ENCODE measurements around the gene PTPN14. TPM values are rescaled to one million over a fixed set of nuclear protein-coding genes. Genes with fewer than 3 reads are reported as not detected.

Gene PTPN14
- total RNA-seq, 3 donors from 2014 or later: 5.8 to 49.0 (median 8.3) TPM

GRCh38 chr1:214461305-214461704 is 90.1 kb downstream of the PTPN14 start:
- Histone ChIP-seq H3K9me3 (no peaks in the 10 kb centered on the region), H3K36me3 (ENCODE audit: low read depth) (no peaks in the 10 kb centered on the region), H3K4me1 (ENCODE audit: low read depth) (no peaks in the 10 kb centered on the region), H3K4me3 (no peak overlapping the region)
- intact Hi-C loops (cut with DNase I, micrococcal nuclease): no loop called here
- ATAC-seq (no peak), DNase-seq (no peak)
- no peak for TF ChIP-seq CTCF (IDR thresholded peaks at IDR 0.05)

GRCh38 chr1:214460304-214460916 is 91.0 kb downstream of the PTPN14 start:
- intact Hi-C loops (cut with DNase I, micrococcal nuclease): no loop called here
- Histone ChIP-seq H3K4me3 (no peak overlapping the region), H3K9me3 (no peaks in the 10 kb centered on the region), H3K4me1 (ENCODE audit: low read depth) (no peaks in the 10 kb centered on the region), H3K36me3 (ENCODE audit: low read depth) (no peaks in the 10 kb centered on the region)
- no peak for DNase-seq
- no peak for TF ChIP-seq CTCF (IDR thresholded peaks at IDR 0.05)
- ATAC-seq: no peak

DNA sequence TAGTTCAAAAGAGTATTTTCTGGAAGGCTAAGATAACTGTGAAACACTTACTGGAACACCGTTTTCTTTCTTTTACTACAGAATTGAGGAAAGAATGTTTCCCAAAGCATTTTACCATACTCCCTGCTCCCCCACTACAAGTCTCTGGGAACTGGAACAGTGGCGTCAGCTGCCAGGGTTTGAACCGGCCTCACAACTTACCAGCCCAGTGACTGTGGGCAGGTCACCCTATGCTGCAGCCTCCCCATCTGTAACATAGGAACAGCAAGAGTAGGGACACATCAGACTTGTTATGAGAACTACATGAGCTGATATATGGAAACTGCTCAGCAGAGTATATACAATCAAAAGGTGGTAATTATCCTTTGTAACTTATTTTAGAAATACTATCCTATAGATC is 91.5 kb downstream of the PTPN14 start:
- no peak for TF ChIP-seq CTCF (IDR thresholded peaks at IDR 0.05)
- no peaks in the 10 kb centered on the region for H3K36me3 ChIP-seq (ENCODE audit: low read depth)
- H3K4me1 ChIP-seq (ENCODE audit: low read depth): no peaks in the 10 kb centered on the region
- no peak overlapping the region for H3K4me3 ChIP-seq
- ATAC-seq: no peak
- DNase-seq: no peak
- H3K9me3 ChIP-seq: no peaks in the 10 kb centered on the region
- intact Hi-C loops (cut with DNase I, micrococcal nuclease): no loop called here

DNA sequence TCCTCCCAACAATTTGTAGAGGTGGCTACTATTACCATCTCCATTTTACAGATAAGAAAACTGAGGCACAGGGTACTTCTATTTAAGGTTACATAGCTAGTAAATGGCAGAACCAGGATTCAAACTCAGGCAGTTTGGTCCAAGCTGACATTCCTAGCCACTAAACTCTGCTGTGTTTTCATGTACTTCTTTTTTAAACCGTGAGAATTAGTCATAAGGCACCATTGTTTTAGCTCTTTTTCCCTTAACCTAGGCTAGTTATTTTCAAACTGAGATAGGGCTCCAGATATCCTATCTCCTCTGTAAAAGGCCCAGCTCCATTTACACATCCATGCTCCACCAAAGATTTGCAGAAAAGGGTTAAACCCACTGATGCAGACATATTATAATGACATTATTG is 92.9 kb downstream of the PTPN14 start:
- H3K4me3 ChIP-seq: no peak overlapping the region
- ATAC-seq (no peak), DNase-seq (no peak)
- intact Hi-C loops (cut with DNase I, micrococcal nuclease): no loop called here
- no peaks in the 10 kb centered on the region for H3K4me1 ChIP-seq (ENCODE audit: low read depth)
- TF ChIP-seq CTCF (IDR thresholded peaks at IDR 0.05): no peak
- no peaks in the 10 kb centered on the region for H3K9me3 ChIP-seq
- no peaks in the 10 kb centered on the region for H3K36me3 ChIP-seq (ENCODE audit: low read depth)

DNA sequence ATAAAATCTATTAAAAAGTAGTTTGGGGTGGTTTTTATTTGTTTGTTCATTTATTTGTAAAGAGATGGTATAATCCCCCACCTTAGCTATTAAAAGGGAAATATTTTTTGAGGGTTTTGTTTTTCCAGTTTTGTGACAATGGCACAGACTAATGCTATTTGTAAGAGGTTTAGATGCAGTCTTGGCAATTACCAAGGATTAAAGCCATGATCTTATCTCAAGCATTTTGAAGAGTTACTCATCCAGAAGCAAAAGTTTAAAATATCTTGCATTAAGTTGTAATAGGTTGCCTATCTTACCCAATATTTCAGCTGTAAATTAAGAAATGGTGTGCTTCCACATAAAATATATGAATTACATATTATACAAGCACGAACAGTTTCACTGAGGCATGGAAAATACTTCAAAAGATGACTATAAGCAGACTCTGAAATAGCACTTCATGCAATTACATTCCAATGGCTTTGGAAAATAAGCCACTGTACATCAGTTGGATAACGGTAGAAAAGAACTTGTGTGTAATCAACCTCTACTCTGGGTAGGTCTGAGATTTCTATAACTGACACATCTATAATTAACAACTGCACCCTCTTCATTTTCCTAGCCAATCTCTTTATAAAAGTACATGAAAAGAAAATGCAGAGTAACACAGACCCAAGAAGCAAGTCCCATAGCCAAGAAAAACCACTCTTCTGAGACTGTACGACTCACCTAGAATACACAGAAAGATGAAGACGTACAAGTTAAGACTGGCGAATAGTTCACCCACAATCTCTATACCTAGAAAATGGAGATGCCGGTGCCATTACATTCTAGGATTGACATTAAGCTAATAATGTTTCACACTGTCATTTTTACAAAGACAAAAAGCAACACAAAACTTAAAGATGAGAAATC is 95.2 kb downstream of the PTPN14 start:
- no peak for TF ChIP-seq CTCF (IDR thresholded peaks at IDR 0.05)
- H3K4me1 ChIP-seq (ENCODE audit: low read depth): no peaks in the 10 kb centered on the region
- no peak for DNase-seq
- intact Hi-C loops (cut with DNase I, micrococcal nuclease): no loop called here
- no peak for ATAC-seq
- H3K9me3 ChIP-seq: no peaks in the 10 kb centered on the region
- no peak overlapping the region for H3K4me3 ChIP-seq
- H3K36me3 ChIP-seq (ENCODE audit: low read depth): no peaks in the 10 kb centered on the region
